A549 (cell line): ENCODE measurements around the gene NDUFAF2. TPM values are rescaled to one million over a fixed set of nuclear protein-coding genes. Genes with fewer than 3 reads are reported as not detected.

Experiments used
- ATAC-seq, 2 experiments: fragments of 200-7000 bp in 1 of 2; fragments of >200 bp in 1 of 2; cut with Nextera tagmentation in 1 of 2; cut with Tn5 transposase in 1 of 2; 3 replicates each; pipeline versions ENCODE4 v1.8.0 to v1.9.1; 2018 to 2020; ENCODE audit warnings: mild to moderate bottlenecking in 1 of 2, moderate library complexity in 1 of 2
- CTCF ChIA-PET: fragments of 300-600 bp; sonication (Branson Sonifier 250); formaldehyde crosslinking; extraction: SDS; loops from one replicate; lab custom pipeline; 2021; ENCODE audit warnings: antibody characterized with exemption, inconsistent platforms; lab: Yijun Ruan, JAX
- POLR2A ChIA-PET: fragments of 350-600 bp; formaldehyde crosslinking; extraction: SDS; loops from one replicate; lab custom pipeline; 2021; ENCODE audit warnings: antibody characterized with exemption, inconsistent platforms; lab: Yijun Ruan, JAX
- DNase-seq, 2 experiments: peaks; one replicate each; pipeline versions ENCODE4 v3.0.0 to v3.0.0-alpha.2; 2011 to 2016; ENCODE audit warnings: low read depth in 1 of 2, low spot score in 1 of 2
- FAIRE-seq: peaks from 2 replicates; lab custom pipeline; 2011; peaks lifted over from hg19 to GRCh38; lab: Jason Lieb, UNC
- H3K27ac ChIP-seq, 2 experiments: fragments of >200 bp; sonication (Bioruptor Twin); formaldehyde crosslinking; 3 replicates each; pipeline ENCODE4 v1.5.1; 2016 to 2017
- H3K4me1 ChIP-seq: fragments of >200 bp; sonication (Bioruptor Twin); formaldehyde crosslinking; 3 replicates; pipeline ENCODE4 v1.6.1; 2016
- H3K4me2 ChIP-seq: fragments of >200 bp; sonication (Bioruptor Twin); formaldehyde crosslinking; 3 replicates; pipeline ENCODE4 v1.6.1; 2016
- H3K4me3 ChIP-seq: fragments of >200 bp; sonication (Bioruptor Twin); formaldehyde crosslinking; 3 replicates; pipeline ENCODE4 v1.5.1; 2016
- H3K9me3 ChIP-seq: fragments of >200 bp; sonication (Bioruptor Twin); formaldehyde crosslinking; 3 replicates; pipeline ENCODE4 v1.6.1; 2016
- CBX2 ChIP-seq: fragments of 200-600 bp; sonication (generic); IDR thresholded peaks from 2 replicates; pipeline ENCODE4 v1.6.1; 2016; ENCODE audit warnings: low read depth, mild to moderate bottlenecking, borderline replicate concordance
- CBX8 ChIP-seq: fragments of 200-600 bp; sonication (generic); IDR thresholded peaks from 2 replicates; pipeline ENCODE4 v1.6.1; 2016
- EHMT2 ChIP-seq: fragments of 200-600 bp; sonication (generic); IDR thresholded peaks from 2 replicates; pipeline ENCODE4 v1.6.1; 2016; ENCODE audit warnings: antibody characterized with exemption, low read depth, mild to moderate bottlenecking, moderate library complexity
- HDAC2 ChIP-seq: fragments of 200-600 bp; sonication (generic); IDR thresholded peaks from 2 replicates; pipeline ENCODE4 v1.6.1; 2016
- HEYL ChIP-seq: fragments of 250-450 bp; sonication (Bioruptor Pico); IDR thresholded peaks from 2 replicates; pipeline ENCODE4 v1.8.0; 2021; ENCODE audit warnings: mild to moderate bottlenecking, moderate library complexity
- HMGXB4 ChIP-seq: fragments of 250-450 bp; sonication (Bioruptor Pico); IDR thresholded peaks from 2 replicates; pipeline ENCODE4 v1.5.0; 2021; ENCODE audit warnings: mild to moderate bottlenecking, moderate library complexity, borderline replicate concordance
- HOXB13 ChIP-seq: fragments of 250-450 bp; sonication (Bioruptor Pico); IDR thresholded peaks from 2 replicates; pipeline ENCODE4 v1.5.0; 2020; ENCODE audit warnings: low read depth, mild to moderate bottlenecking, moderate library complexity
- JUNB ChIP-seq: fragments of >200 bp; sonication (Bioruptor Twin); formaldehyde crosslinking; IDR thresholded peaks from 2 replicates; pipeline ENCODE4 v1.6.1; 2016
- MAFK ChIP-seq: fragments of 450-650 bp; IDR thresholded peaks from 2 replicates; pipeline ENCODE4 v1.6.1; 2014; ENCODE audit not compliant: partially characterized antibody
- NFE2L2 ChIP-seq: fragments of 150-350 bp; conservative IDR thresholded peaks from 2 replicates; pipeline ENCODE4 v1.6.1; 2014; ENCODE audit warnings: low read length
- NPAS2 ChIP-seq: fragments of 250-450 bp; sonication (Bioruptor Pico); IDR thresholded peaks from 2 replicates; pipeline ENCODE4 v1.8.0; 2022; ENCODE audit warnings: mild to moderate bottlenecking, moderate library complexity, borderline replicate concordance
- PHF8 ChIP-seq: fragments of 200-600 bp; sonication (generic); IDR thresholded peaks from 2 replicates; pipeline ENCODE4 v1.6.1; 2016; ENCODE audit warnings: low read depth, mild to moderate bottlenecking, antibody characterized with exemption, moderate library complexity, borderline replicate concordance
- RAD21 ChIP-seq, 2 experiments: fragments of >200 bp in 1 of 2; sonication (Bioruptor Twin) in 1 of 2; formaldehyde crosslinking in 1 of 2; IDR thresholded peaks in 1 of 2; conservative IDR thresholded peaks in 1 of 2; 2 replicates in 1 of 2; 3 replicates in 1 of 2; pipeline ENCODE4 v1.6.1; 2012 to 2018; ENCODE audit warnings: inconsistent platforms in 1 of 2
- RCOR1 ChIP-seq: fragments of 150-350 bp; IDR thresholded peaks from 2 replicates; pipeline ENCODE4 v1.6.1; 2014; ENCODE audit warnings: antibody characterized with exemption, low read length, low read depth
- TP53 ChIP-seq: fragments of 250-450 bp; sonication (Bioruptor Pico); IDR thresholded peaks from 2 replicates; pipeline ENCODE4 v1.5.0; 2021; ENCODE audit warnings: mild to moderate bottlenecking, moderate library complexity
- WGBS: methylation state at CpG from one replicate; pipeline ENCODE4 v1.1.6; 2017; ENCODE audit errors: missing lambda C conversion rate; 5-methylcytosine and 5-hydroxymethylcytosine counted together
- polyA plus RNA-seq, 4 experiments: library from polyadenylated mRNA; depleted of rRNA in 3 of 4; stranded (reverse); fragments of >200 nt; fragmentation: RNase III in 1 of 4; extraction: RNeasy Plus Mini Kit Qiagen cat#74134 plus additional on column Dnase treatment in 1 of 4; gene quantifications; 2 replicates in 3 of 4; 3 replicates in 1 of 4; pipeline ENCODE4 v1.2.3, GENCODE V29; 2011 to 2017
- TF ChIP-seq, protein P1 (sequence below): fragments of 200-600 bp; sonication (generic); IDR thresholded peaks from 2 replicates; pipeline ENCODE4 v1.6.1; 2016; ENCODE audit warnings: antibody characterized with exemption, mild to moderate bottlenecking, moderate library complexity

NDUFAF2 gene
- polyA plus RNA-seq, 2 of the 4 experiments (the other 2 are of a cell fraction), result 66.1 to 83.7 TPM

GRCh38 chr5:61142811-61143210 lies 197.8 kb downstream of the NDUFAF2 start:
- Histone ChIP-seq H3K4me3 (no peak overlapping the region), H3K4me1 (no peaks in the 10 kb centered on the region), H3K4me2 (no peak overlapping the region), H3K9me3 (no peaks in the 10 kb centered on the region), H3K27ac (no peak overlapping the region)
- FAIRE-seq (no peak), DNase-seq (no peak), ATAC-seq (no peak)
- POLR2A ChIA-PET, result no interaction called here
- CTCF ChIA-PET, result no interaction called here
- 59% methylated on average over 3 of the region's 3 CpGs for WGBS
- TF ChIP-seq TP53 (CRISPR knock-in tag), result no peak
- no peak for TF ChIP-seq HOXB13 (CRISPR knock-in tag)
- TF ChIP-seq HDAC2, result no peak

DNA sequence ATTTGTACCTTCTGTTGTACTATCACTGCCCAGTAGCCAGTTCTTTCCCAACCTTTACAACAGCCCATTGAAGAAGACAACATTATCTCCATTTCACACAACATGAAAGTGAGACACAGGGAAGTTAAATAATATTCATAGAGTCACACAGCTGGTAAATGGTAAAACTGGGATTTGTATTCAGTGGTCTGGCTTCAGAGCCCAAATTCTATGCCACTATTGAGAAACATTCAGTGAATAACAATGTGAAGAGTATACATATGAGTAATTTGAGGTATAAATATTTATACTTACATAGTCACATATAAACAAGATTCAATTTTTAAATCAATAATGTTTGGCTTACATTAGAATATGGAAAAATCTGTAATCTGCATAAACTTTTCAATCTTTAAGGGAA lies 203.5 kb downstream of the NDUFAF2 start:
- CTCF ChIA-PET, result no interaction called here

DNA sequence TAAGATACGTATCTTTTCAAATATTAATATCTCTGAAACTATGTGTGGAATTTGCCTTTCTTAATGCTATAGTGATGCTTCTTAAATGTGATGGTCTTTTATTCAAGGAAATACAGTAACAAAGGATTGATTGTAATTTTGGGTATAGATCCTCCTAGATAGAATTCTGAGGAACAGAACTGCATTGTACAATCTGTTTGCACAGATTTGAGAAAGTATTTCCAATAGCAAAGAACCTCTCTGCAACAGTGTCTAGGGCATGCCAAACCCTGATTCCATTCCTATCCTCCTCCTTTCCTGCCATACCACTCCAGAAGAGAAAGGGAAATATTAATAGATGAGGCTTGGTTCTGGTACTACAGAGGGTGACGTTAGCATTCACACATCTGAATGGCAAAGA lies 206.9 kb downstream of the NDUFAF2 start:
- ATAC-seq (no peak), DNase-seq (no peak), FAIRE-seq (no peak)
- WGBS, result 92% methylated on average over 2 of the region's 2 CpGs
- POLR2A ChIA-PET, result no interaction called here
- CTCF ChIA-PET, result interaction anchor here (0.6 kb wide), 1 partner anchor 15 kb away, joined by 3 read pairs; no protein-coding TSS in a partner anchor
- TF ChIP-seq, protein P1, sequence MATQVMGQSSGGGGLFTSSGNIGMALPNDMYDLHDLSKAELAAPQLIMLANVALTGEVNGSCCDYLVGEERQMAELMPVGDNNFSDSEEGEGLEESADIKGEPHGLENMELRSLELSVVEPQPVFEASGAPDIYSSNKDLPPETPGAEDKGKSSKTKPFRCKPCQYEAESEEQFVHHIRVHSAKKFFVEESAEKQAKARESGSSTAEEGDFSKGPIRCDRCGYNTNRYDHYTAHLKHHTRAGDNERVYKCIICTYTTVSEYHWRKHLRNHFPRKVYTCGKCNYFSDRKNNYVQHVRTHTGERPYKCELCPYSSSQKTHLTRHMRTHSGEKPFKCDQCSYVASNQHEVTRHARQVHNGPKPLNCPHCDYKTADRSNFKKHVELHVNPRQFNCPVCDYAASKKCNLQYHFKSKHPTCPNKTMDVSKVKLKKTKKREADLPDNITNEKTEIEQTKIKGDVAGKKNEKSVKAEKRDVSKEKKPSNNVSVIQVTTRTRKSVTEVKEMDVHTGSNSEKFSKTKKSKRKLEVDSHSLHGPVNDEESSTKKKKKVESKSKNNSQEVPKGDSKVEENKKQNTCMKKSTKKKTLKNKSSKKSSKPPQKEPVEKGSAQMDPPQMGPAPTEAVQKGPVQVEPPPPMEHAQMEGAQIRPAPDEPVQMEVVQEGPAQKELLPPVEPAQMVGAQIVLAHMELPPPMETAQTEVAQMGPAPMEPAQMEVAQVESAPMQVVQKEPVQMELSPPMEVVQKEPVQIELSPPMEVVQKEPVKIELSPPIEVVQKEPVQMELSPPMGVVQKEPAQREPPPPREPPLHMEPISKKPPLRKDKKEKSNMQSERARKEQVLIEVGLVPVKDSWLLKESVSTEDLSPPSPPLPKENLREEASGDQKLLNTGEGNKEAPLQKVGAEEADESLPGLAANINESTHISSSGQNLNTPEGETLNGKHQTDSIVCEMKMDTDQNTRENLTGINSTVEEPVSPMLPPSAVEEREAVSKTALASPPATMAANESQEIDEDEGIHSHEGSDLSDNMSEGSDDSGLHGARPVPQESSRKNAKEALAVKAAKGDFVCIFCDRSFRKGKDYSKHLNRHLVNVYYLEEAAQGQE, result no peak
- TF ChIP-seq JUNB, result no peak
- no peak for TF ChIP-seq MAFK
- no peaks in the 10 kb centered on the region for H3K4me1 ChIP-seq
- no peak overlapping the region for H3K4me3 ChIP-seq
- H3K9me3 ChIP-seq, result no peaks in the 10 kb centered on the region
- H3K27ac ChIP-seq, result no peak overlapping the region
- H3K4me2 ChIP-seq, result no peak overlapping the region

More for the DNA sequence above, 203.5 kb downstream of the NDUFAF2 start:
- no peaks in the 10 kb centered on the region for H3K9me3 ChIP-seq
- no peak for FAIRE-seq
- ATAC-seq, result no peak
- no peak overlapping the region for H3K27ac ChIP-seq
- POLR2A ChIA-PET, result no interaction called here
- DNase-seq, result no peak
- TF ChIP-seq PHF8 (no peak), HMGXB4 (no peak), CBX8 (no peak)
- no peaks in the 10 kb centered on the region for H3K4me1 ChIP-seq
- no peak overlapping the region for H3K4me2 ChIP-seq
- H3K4me3 ChIP-seq, result no peak overlapping the region

DNA sequence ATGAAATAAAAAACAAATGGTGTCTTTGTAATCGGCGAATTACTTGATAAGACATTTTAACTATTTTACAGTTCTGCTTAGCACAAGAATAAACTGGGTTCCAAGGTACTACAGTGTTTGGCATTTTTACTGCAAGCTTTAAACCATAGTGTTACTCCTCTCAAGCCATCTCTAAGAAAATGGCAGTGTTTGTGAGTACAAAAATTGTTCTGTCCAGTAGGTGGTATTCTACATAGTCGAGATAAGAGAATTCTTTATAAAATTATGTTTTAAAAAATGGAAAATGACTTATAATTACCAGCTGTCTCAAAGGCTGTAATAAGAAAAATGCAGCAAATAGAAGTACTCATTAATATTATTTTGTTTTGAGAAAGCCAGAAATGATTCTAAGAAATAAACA lies 214.1 kb downstream of the NDUFAF2 start:
- DNase-seq, result peak in 1 of 2 experiments; percentile 17
- no peak for TF ChIP-seq RAD21 (conservative IDR thresholded peaks at IDR 0.05 in 1 of 2, IDR thresholded peaks at IDR 0.05 in 1 of 2)
- 81% methylated on average over 3 of the region's 3 CpGs for WGBS
- Histone ChIP-seq H3K9me3 (no peaks in the 10 kb centered on the region), H3K27ac (no peak overlapping the region), H3K4me2 (no peak overlapping the region), H3K4me3 (no peak overlapping the region), H3K4me1 (peaks cover 16% of the 10 kb centered on the region; the same call in 2 of the 3 replicates)
- peak; percentile 18 for FAIRE-seq
- ChIA-PET CTCF (interaction anchor here (1.5 kb wide), 1 partner anchor 172 kb away, joined by 3 read pairs; no protein-coding TSS in a partner anchor), POLR2A (interaction anchor here (1.1 kb wide), 1 partner anchor 172 kb away, joined by 4 read pairs; no protein-coding TSS in a partner anchor)
- ATAC-seq, result no peak

DNA sequence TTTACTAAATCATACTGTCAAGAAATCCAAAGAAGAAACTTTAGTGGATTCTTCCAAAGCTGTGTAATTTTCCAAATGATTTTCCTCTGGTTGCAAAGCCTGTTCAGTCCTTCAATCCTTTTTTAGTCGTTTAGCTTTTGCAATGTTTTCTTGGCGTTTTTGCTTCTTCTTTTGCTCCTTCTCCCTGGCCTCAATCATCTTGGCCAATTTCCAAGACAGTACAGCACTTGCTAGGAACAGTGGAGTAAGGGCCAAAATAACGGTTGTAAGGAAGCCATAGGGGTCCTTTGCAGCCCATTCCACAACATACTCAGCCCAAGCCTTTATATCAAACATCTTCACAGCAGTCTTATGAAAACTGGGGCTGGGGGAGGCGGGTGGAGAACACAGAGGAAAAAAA lies 214.8 kb downstream of the NDUFAF2 start:
- FAIRE-seq, result no peak
- Histone ChIP-seq H3K4me2 (peak overlapping the region; percentile 82; the same call in 2 of the 3 replicates), H3K27ac (no peak overlapping the region)
- POLR2A ChIA-PET, result no interaction called here
- TF ChIP-seq MAFK, result no peak
- TF ChIP-seq EHMT2, result no peak
- TF ChIP-seq NFE2L2, result no peak
- TF ChIP-seq RCOR1, result no peak
- TF ChIP-seq NPAS2 (CRISPR knock-in tag), result no peak
- TF ChIP-seq HEYL (CRISPR knock-in tag), result no peak
- TF ChIP-seq CBX2, result no peak
- TF ChIP-seq, protein P1, result no peak
- TF ChIP-seq, all 56 proteins: peak for 0
- no peak overlapping the region for H3K4me3 ChIP-seq
- ATAC-seq (no peak), DNase-seq (no peak)
- peaks cover 16% of the 10 kb centered on the region; the same call in 2 of the 3 replicates for H3K4me1 ChIP-seq
- CTCF ChIA-PET, result no interaction called here
- H3K9me3 ChIP-seq, result no peaks in the 10 kb centered on the region
- WGBS, result 63% methylated on average over 4 of the region's 4 CpGs
